ENCODE data around the gene ADIG. TPM values are rescaled to one million over a fixed set of nuclear protein-coding genes. Genes with fewer than 3 reads are reported as not detected.

Gene ADIG
- total and polyA plus RNA-seq, 2 of the 8 experiments (the other 6 are each of a cell fraction or from before 2014, with no cell fraction given), result not detected

- TF ChIP-seq CHD7 (IDR thresholded peaks at IDR 0.05; ENCODE audit: insufficient replicate concordance, low read length) (no peak), SUZ12 (IDR thresholded peaks at IDR 0.05; ENCODE audit: low read length) (no peak), TCF12 (IDR thresholded peaks at IDR 0.05; ENCODE audit: low read depth, low read length) (no peak), ATF2 (IDR thresholded peaks at IDR 0.05; ENCODE audit: low read length) (no peak), MAX (IDR thresholded peaks at IDR 0.05) (no peak), SP4 (IDR thresholded peaks at IDR 0.05; ENCODE audit: low read length) (no peak), RBBP5 (IDR thresholded peaks at IDR 0.05; ENCODE audit: borderline replicate concordance, low read depth, low read length) (no peak), TEAD4 (IDR thresholded peaks at IDR 0.05; ENCODE audit: low read depth, low read length) (no peak), ATF3 (IDR thresholded peaks at IDR 0.05; ENCODE audit: insufficient read depth, low read depth, low read length) (no peak)
Observed at GRCh38 chr20:38624084-38624483, 43.1 kb downstream of the ADIG start (continued).
